Stimulated activated CD8-positive, alpha-beta memory T cell treated with anti-CD3 and anti-CD28 coated beads, Interleukin-15, amount 100 ng/mL, for 4 hours (primary cell): Measurements from ENCODE around the gene PPP1R9A.

ENCODE experiments used
- DNase-seq, 2 donors: peaks; one replicate each; pipeline ENCODE4 v3.0.0-alpha.2; 2020; ENCODE audit warnings: low read depth in 2 of 2

PPP1R9A gene

GRCh38 chr7:95262875-95263274 is 355.5 kb downstream of the PPP1R9A start:
- DNase-seq = no peak

GRCh38 chr7:95263785-95264362 is 356.5 kb downstream of the PPP1R9A start:
- no peak for DNase-seq

DNA sequence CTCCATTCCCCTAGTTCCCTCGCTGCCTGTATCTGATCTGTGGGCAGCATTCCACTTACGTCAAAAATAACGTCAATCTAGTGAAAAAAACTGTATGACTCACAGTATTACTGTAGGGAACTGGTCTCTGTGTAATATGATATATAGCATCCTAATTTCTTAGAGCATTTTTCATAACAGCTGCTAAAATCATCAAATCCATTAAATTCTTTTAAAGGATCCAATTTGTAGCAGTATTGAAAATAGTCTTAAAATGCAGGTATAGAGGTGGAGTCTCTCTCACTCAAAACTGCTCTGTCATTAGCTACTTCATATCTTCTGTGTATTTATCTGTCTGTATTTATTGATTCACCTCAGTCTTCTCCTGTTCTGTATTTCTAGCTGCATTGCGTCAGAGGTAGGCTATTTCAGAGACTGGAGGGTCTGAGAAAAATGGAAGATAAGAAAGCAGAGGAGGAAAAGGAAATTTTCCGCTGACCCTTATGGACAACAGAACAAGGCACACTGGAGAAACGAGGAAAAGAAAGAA is 357.0 kb downstream of the PPP1R9A start:
- no peak for DNase-seq

DNA sequence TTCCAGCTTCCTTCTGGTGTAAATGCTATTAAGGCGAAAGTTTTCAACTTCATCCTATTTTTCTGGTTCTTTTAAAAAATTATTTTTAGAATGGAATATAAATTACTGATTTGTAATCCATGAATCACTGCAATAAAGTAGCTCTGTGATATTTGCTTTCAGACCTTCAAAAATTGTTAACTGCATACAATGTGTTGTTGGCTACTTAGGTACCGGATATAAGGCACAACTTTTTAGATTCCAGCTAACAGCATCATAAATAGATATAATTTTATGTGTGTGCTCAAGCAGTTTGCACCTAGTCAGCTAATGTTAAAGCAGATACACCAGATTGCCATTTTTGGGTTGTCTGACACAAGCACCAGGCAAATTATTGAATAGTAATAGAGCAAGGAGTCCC is 358.2 kb downstream of the PPP1R9A start:
- DNase-seq = no peak

DNA sequence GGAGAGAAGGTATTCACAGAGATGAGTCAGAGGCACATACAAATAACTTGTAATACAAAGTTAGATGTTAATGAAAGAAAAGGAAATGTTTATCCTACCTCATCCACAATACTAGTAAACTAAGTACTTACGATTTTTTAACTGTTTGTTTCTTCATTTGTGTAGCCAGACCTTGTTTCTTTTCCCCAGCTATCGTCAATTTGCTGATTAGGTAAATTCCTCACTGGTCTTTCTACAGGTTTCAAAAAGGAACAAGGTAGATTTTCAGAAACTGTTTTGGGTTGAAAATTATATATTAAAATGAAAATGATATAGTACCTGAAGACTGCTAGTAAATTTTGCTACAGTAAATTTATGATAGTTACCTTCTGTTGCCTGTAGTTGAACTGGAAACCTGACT is 360.4 kb downstream of the PPP1R9A start:
- DNase-seq = no peak

DNA sequence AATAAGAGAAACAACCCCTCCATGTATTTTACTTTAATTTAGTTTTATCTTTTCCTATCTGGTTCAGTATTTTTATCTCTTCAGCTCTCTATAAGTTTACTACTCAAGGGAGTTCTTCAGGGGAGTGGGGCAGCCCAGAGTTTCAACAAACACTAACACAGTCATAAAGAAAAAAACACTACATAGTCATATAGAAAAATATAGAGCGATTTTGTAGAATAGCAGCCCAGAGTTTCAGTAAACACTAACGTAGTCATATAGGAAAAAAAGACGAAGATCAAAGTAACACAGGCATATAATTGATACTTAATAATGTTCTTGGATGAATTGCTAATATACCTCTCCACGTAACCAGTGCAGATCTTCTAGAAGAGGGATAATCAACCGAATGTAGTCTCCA is 362.2 kb downstream of the PPP1R9A start:
- DNase-seq = no peak

- no peak for DNase-seq
Observed at GRCh38 chr7:95276114-95276513, 368.7 kb downstream of the PPP1R9A start.

DNA sequence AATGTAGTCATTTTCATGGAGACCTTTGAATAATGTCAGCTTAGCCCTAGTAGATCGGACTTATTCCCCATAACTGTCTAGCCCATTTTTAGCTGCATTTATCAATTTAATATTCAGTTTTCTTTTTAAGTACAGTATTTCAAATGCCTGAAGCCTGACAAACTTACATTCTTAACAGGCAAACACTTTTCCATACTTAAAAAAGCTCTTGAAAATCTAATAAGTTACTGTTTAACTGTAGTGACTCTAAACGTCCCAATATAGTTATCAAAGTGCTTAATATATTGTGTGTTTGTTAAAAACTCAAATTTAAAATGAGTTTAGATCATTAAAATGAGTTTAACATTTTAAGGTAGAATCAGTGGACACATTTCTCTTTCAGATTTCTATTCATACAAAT is 372.0 kb downstream of the PPP1R9A start:
- DNase-seq = no peak

DNA sequence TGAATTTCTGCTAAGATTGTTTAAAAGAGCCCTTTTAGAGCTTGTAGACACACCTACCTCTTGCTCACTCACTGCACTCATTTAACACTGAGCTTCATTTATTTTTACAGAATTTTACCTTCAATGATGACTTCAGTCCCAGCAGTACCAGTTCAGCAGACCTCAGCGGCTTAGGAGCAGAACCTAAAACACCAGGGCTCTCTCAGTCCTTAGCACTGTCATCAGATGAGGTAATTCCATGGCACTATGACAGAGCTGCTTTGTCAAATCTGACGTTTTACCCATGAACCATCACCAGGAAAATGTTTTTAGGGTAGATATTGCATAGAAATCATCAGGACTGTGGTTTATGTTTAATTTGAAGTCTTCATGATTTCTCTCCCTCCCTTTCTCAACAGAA is 378.7 kb downstream of the PPP1R9A start:
- no peak for DNase-seq

DNA sequence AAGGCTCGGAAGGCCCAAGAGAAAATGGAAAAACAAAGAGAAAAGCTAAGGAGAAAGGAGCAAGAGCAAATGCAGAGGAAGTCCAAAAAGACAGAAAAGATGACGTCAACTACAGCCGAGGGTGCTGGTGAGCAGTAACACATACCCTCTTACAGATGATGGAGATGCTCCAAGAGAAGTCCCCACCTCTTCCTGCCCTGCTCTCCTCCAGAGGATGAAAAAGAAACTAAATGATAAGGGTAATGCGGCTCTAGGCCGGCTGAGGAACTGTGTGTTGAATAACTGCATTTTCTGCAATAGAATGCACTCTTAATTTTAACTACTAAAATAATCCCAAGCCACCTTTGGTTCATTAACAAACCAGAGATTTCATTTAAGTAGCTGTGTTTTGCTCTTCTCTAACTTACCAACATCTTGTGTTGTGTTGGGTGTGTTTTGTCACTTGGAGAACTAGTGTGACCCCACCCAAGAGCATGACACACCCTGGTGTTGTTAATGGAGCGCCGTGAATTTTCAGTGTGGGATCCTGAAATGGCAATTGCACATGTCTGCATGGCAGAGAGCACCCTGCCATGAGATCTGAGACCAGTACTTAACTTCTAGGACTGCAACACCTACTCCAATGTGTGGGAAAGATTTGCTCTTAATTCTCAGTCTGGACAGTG is 382.9 kb downstream of the PPP1R9A start:
- no peak for DNase-seq

DNA sequence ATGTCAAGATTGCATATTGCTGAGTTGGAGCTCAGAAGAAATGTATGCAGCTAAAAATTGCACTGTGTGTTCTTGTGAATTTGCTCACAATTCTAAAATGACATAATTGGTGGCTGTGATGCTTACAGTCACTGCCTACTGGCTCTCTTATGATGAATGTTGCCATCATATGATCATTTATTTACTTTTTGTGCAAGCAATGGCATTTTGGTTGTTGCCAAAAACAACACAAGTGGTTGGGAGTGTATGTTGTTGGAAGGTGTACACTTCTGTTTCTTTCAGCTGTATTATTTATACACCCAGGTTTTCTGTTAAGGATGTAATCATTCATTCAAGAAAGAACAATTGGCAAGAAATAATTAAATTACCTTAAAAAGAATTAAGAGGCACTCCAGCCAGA is 388.0 kb downstream of the PPP1R9A start:
- no peak for DNase-seq

GRCh38 chr7:95296456-95296855 is 389.1 kb downstream of the PPP1R9A start:
- DNase-seq = no peak

DNA sequence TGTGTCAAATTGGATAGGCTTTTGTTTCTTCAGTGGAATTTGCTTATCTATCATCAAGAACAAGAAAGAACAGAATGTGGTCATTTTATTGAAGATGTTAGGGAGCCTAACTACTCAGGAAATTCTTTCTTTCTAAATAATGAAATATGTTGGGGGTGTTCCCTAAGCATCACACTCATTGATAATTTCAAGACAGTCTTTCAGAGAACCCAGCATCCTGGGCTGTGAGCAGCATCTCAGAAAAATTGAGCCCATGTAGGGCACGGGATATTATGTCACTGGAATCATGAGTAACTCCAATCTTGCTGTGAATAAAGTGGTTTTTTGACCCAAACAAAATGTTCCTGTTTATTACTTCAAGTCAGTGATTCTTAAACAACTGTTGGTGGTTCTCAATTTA is 389.6 kb downstream of the PPP1R9A start:
- DNase-seq = no peak

DNA sequence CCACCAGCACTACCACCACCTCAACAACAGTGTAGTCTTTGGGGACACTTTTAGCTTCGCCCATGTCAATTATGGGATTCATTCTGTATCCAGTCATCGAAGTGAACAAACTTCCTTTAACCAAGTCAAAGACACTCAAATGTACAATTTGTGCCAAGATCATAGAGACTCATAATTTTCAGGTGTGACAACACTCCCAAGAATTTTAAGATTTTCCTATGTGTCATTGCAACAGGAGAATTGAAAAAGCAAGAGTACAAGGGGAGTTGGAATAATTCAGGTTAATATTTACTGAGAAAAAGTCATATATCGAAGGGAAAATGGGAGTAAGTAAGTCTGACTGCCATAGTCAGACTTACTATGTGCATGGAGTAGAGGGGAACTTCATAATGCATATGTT is 390.7 kb downstream of the PPP1R9A start:
- DNase-seq = no peak

GRCh38 chr7:95303013-95303905 is 395.9 kb downstream of the PPP1R9A start:
- no peak for DNase-seq

GRCh38 chr7:95304990-95305389 is 397.6 kb downstream of the PPP1R9A start:
- no peak for DNase-seq

DNA sequence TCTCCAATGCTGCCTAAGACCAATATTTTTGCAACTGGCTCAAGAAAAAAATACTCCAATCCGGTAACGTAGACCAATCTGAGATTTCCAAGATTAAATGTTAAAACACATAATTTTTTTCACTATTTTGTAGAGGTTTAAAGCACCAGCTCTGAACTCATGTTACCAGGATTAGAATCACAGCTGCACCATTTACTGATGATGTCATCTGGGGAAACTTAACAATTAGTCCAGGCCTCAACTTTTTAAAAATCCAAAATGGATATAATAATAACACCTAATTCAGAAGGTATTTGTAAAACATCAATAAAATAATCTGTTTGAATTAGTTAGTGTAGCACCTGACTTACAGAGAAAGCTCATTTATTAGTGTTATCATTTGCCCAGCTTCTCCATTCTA is 402.6 kb downstream of the PPP1R9A start:
- DNase-seq = no peak

DNA sequence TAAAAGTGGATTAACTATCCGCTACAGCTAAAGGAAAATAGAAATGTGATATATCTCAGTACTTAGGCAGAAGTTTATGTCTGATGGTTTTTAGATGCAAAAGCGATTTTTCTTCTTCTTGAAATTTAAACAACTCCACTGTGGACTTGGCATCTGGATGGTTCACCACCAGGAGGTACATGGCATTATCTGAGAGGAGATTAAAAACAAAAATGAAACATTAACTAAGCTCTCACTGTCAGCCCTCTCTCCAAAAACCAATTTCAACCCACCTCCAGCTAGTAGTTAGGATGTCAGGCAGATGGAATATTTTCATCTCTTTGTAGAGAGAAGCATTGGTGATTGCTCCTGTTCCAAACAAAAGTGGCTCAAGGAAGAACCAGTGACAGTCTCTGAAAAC is 404.0 kb downstream of the PPP1R9A start:
- DNase-seq = no peak

GRCh38 chr7:95312561-95312960 is 405.2 kb downstream of the PPP1R9A start:
- no peak for DNase-seq

GRCh38 chr7:95316588-95316987 is 409.2 kb downstream of the PPP1R9A start:
- no peak for DNase-seq

GRCh38 chr7:95317546-95317945 is 410.2 kb downstream of the PPP1R9A start:
- no peak for DNase-seq

- no peak for DNase-seq
Observed at GRCh38 chr7:95317966-95318365, 410.6 kb downstream of the PPP1R9A start.
